Muscle of leg (tissue), 16 donors: ENCODE data around the gene TFAP2C. TPM values are rescaled to one million over a fixed set of nuclear protein-coding genes. Genes with fewer than 3 reads are reported as not detected.

Experiments
- DNase-seq: peaks from one replicate; pipeline ENCODE4 v3.0.0; 2013
- H3K27ac ChIP-seq: one replicate; pipeline ENCODE4 v1.5.1; 2013; ENCODE audit warnings: mild to moderate bottlenecking, low read length, control low read depth
- H3K27me3 ChIP-seq: one replicate; pipeline ENCODE4 v1.6.1; 2013; ENCODE audit warnings: low read length; ENCODE audit not compliant: control insufficient read depth, insufficient read depth
- H3K36me3 ChIP-seq: one replicate; pipeline ENCODE4 v1.6.1; 2013; ENCODE audit warnings: low read length; ENCODE audit not compliant: control insufficient read depth, insufficient read depth
- H3K4me1 ChIP-seq: one replicate; pipeline ENCODE4 v1.6.1; 2013; ENCODE audit warnings: low read length; ENCODE audit not compliant: control insufficient read depth, insufficient read depth
- H3K4me3 ChIP-seq: one replicate; pipeline ENCODE4 v1.5.1; 2013; ENCODE audit warnings: low read length, control low read depth
- H3K9me3 ChIP-seq: replicated peaks from 2 replicates; pipeline ENCODE4 v1.6.1; 2013; ENCODE audit warnings: low read depth, low read length; ENCODE audit not compliant: control insufficient read depth
- WGBS: methylation state at CpG from one replicate; pipeline ENCODE4 v1.1.5; 2013; ENCODE audit warnings: missing lambda C conversion rate; ENCODE audit not compliant: insufficient coverage; 5-methylcytosine and 5-hydroxymethylcytosine counted together
- long read RNA-seq, 11 donors: transcript quantifications; one replicate each; lab custom pipeline, GENCODE V29; 2026
- polyA plus RNA-seq, 8 donors: library from polyadenylated mRNA; unstranded; fragments of 120-200 nt; gene quantifications; one replicate each; pipeline versions ENCODE4 v1.2.1 to v1.2.3, GENCODE V29; 2013; ENCODE audit warnings: inconsistent platforms in 1 of 8, low replicate concordance in 1 of 8; ENCODE audit not compliant: insufficient read length in 8 of 8, insufficient read depth in 1 of 8
- total RNA-seq: library from RNA; stranded (reverse); fragments of 120-200 nt; gene quantifications from one replicate; pipeline ENCODE4 v1.2.4, GENCODE V29; 2013

Gene TFAP2C
- total RNA-seq = 0.09 TPM
- 1 to 10 TPM in 1 of 8 donors, under 1 TPM in 7; 0.06 to 6.1 (median 0.08) TPM for polyA plus RNA-seq
- long read RNA-seq, donor 1 = 0 reads
- long read RNA-seq, donor 2 = 0 reads
- long read RNA-seq, donor 3 = 0 reads
- long read RNA-seq, donor 4 = 0 reads
- long read RNA-seq, donor 5 = 0 reads
- long read RNA-seq, donor 6 = 0 reads
- long read RNA-seq, donor 7 = 0 reads
- long read RNA-seq, donor 8 = 0 reads
- long read RNA-seq, donor 9 = 0 reads
- long read RNA-seq, donor 10 = 0 reads
- long read RNA-seq, donor 11 = 0 reads

- Histone ChIP-seq H3K4me1 (peaks cover 37% of the 10 kb centered on the region), H3K4me3 (peak within 1 kb of the TSS; percentile 28), H3K27ac (no peak within 1 kb of the TSS), H3K9me3 (no peaks in the 10 kb centered on the region), H3K27me3 (peaks cover 92% of the 10 kb centered on the region), H3K36me3 (no peaks in the 10 kb centered on the region)
- WGBS = under 1% methylated on average over 52 of the region's 62 CpGs
- DNase-seq = peak; percentile 50
Observed at GRCh38 chr20:56628873-56629463, at the start of gene TFAP2C. Gene TFAP2C (plus strand): TSS chr20:56629306. CDS start chr20:56629545, 239 bp downstream.

DNA sequence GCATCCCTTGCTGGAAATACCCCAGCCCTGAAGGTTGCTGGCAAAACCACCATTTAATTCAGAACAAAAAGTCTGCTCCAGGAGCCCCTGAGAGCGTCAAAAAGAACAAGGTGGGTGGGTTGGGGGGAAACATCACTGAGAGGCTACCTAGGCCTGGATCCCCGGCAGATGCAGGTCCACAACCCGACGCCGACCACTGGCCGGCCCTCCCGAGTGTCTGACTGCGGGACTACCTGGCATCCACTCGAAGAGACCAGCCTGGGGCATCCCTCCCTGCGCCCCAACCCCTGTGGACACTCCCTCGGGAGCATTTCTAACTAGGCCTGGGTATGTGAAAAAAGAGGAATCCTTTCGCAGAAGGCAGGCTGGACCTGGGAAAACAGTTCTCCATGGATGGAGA, 48.9 kb upstream of the TFAP2C start:
- H3K4me1 ChIP-seq = no peaks in the 10 kb centered on the region
- H3K9me3 ChIP-seq = no peaks in the 10 kb centered on the region
- no peak for DNase-seq
- 86% methylated on average over 9 of the region's 12 CpGs for WGBS
- H3K4me3 ChIP-seq = no peak overlapping the region
- no peak overlapping the region for H3K27ac ChIP-seq
- H3K27me3 ChIP-seq = no peaks in the 10 kb centered on the region
- no peaks in the 10 kb centered on the region for H3K36me3 ChIP-seq

- Histone ChIP-seq H3K9me3 (no peaks in the 10 kb centered on the region), H3K4me3 (no peak overlapping the region), H3K4me1 (no peaks in the 10 kb centered on the region), H3K27ac (no peak overlapping the region), H3K36me3 (no peaks in the 10 kb centered on the region), H3K27me3 (no peaks in the 10 kb centered on the region)
- no peak for DNase-seq
- no CpG with 5 or more reads among the region's 2 CpGs for WGBS
Observed at GRCh38 chr20:56581701-56582100, 47.4 kb upstream of the TFAP2C start.

DNA sequence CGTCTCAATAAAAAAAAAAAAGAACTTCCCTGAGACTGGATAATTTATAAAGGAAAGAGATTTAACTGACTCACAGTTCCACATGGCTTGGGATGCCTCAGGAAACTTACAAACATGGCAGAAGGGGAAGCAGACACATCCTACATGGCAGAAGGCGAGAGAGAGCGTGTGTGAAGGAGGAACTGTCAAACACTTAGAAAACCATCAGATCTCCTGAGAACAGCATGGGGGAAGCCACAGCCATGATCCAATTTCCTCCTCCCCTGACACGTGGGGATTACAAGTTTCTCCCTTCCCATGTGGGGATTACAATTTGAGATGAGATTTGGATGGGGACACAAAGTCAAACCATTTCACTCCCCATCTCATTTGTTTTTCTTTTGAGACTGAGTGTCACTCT, 46.6 kb upstream of the TFAP2C start:
- no peaks in the 10 kb centered on the region for H3K4me1 ChIP-seq
- no CpG with 5 or more reads among the region's 4 CpGs for WGBS
- H3K9me3 ChIP-seq = no peaks in the 10 kb centered on the region

DNA sequence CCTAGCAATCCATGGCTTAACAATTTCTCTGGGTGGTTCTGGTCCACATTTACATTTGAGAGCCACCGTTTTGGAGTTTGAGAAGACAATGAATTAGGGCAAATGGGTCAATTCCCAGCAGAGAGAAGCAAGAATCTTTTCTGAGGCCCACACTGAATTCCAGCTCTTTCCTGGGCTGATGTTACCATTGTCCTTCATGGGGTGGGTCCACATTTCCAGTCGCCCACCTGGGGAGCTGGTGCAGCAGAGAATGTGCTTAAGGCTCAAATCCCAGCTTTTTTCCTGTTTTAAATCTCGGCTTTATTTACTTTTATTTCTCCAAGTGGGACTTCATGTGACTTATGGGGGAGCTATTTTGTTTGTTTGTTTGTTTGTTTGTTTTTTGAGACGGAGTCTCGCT, 44.2 kb upstream of the TFAP2C start:
- H3K27ac ChIP-seq = no peak overlapping the region
- no peaks in the 10 kb centered on the region for H3K9me3 ChIP-seq
- H3K4me3 ChIP-seq = no peak overlapping the region
- DNase-seq = no peak
- H3K36me3 ChIP-seq = no peaks in the 10 kb centered on the region
- peaks cover 2% of the 10 kb centered on the region for H3K27me3 ChIP-seq
- no peaks in the 10 kb centered on the region for H3K4me1 ChIP-seq
- 78% methylated on average over 2 of the region's 5 CpGs for WGBS

More for the DNA sequence above, 46.6 kb upstream of the TFAP2C start:
- Histone ChIP-seq H3K27me3 (peaks cover under 1% of the 10 kb centered on the region), H3K4me3 (no peak overlapping the region), H3K36me3 (no peaks in the 10 kb centered on the region), H3K27ac (no peak overlapping the region)
- peak; percentile 7 for DNase-seq

DNA sequence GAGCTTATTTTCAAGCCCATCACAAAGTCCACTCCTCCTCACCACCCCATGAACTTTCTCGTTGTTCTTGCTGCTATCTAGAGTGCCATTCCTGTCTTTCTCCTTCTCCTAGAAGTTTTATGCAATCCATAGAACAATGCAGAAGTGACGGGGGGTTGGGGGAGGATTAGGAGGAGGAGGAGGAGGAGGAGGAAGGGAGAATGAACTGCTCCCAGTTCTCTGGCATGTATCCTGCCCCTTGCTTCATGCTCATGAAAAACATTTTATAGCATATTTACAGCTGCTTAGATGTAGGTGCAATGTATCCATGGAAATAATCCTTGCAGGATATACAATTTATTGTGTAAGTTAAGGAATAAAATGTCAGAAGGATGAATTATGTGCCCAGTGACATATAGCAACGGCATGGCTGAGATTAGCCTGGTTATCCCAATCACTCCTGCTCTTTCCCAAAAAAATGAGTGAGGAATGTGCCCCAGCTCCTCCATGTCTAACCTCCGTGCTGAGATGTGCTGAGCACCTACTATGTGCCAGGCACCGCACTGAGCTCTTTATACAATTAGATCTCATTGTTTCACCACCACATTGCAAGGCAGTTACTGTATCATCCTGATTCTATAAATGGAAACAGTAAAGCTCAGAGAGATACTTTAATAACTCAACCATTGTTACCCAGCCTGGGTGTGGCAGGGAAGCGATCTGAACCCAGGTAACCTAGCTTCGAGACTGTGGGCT, 41.6 kb upstream of the TFAP2C start:
- 60% methylated on average over 3 of the region's 7 CpGs for WGBS
- no peaks in the 10 kb centered on the region for H3K4me1 ChIP-seq
- no peak for DNase-seq
- no peak overlapping the region for H3K27ac ChIP-seq
- peaks cover 2% of the 10 kb centered on the region for H3K27me3 ChIP-seq
- no peaks in the 10 kb centered on the region for H3K36me3 ChIP-seq
- H3K4me3 ChIP-seq = no peak overlapping the region
- H3K9me3 ChIP-seq = no peaks in the 10 kb centered on the region

GRCh38 chr20:56588996-56589395, 40.1 kb upstream of the TFAP2C start:
- no peak overlapping the region for H3K27ac ChIP-seq
- peaks cover 2% of the 10 kb centered on the region for H3K27me3 ChIP-seq
- no peak overlapping the region for H3K4me3 ChIP-seq
- no peaks in the 10 kb centered on the region for H3K9me3 ChIP-seq
- no peaks in the 10 kb centered on the region for H3K4me1 ChIP-seq
- WGBS = 70% methylated on average over 1 of the region's 3 CpGs
- no peak for DNase-seq
- H3K36me3 ChIP-seq = no peaks in the 10 kb centered on the region

DNA sequence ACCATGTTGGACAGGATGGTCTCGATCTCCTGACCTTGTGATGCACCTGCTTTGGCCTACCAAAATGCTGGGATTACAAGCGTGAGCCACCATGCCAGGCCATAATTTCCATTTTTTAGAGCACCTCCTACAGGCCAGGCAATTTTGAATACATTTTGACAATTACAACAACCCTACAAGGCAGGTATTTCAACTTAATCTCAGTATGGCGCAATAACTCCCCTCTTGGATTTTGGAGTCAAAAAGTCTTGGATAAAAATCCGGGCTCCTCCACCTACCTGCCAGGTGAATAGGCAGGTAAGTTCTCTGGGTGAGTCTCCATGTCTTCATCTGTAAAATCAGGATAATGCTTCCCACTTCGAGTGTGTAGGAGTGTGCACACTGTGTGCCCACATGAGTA, 39.5 kb upstream of the TFAP2C start:
- no peaks in the 10 kb centered on the region for H3K9me3 ChIP-seq
- H3K36me3 ChIP-seq = no peaks in the 10 kb centered on the region
- no peaks in the 10 kb centered on the region for H3K4me1 ChIP-seq
- DNase-seq = no peak
- H3K4me3 ChIP-seq = no peak overlapping the region
- no peak overlapping the region for H3K27ac ChIP-seq
- 94% methylated on average over 2 of the region's 5 CpGs for WGBS
- peaks cover 5% of the 10 kb centered on the region for H3K27me3 ChIP-seq

DNA sequence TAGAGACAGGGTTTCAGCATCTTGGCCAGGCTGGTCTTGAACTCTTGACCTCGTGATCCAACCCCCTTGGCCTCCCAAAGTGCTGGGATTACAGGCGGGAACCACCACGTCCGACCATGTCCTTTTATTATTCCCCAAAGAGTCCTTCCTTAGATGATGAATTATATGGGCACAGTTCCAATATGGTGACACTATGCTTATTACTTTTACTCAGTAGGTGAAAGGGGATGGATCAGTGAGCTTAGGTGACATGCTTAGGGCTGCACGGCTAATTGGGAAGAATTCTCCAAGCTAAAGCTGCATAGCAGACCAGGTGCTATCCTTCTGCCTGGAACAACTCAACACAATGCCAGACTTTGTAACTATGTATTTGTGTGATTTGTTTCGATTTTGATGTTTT, 38.2 kb upstream of the TFAP2C start:
- Histone ChIP-seq H3K27ac (no peak overlapping the region), H3K9me3 (no peaks in the 10 kb centered on the region), H3K4me1 (no peaks in the 10 kb centered on the region), H3K36me3 (no peaks in the 10 kb centered on the region), H3K4me3 (no peak overlapping the region), H3K27me3 (peaks cover 7% of the 10 kb centered on the region)
- WGBS = 90% methylated on average over 2 of the region's 6 CpGs
- DNase-seq = no peak

DNA sequence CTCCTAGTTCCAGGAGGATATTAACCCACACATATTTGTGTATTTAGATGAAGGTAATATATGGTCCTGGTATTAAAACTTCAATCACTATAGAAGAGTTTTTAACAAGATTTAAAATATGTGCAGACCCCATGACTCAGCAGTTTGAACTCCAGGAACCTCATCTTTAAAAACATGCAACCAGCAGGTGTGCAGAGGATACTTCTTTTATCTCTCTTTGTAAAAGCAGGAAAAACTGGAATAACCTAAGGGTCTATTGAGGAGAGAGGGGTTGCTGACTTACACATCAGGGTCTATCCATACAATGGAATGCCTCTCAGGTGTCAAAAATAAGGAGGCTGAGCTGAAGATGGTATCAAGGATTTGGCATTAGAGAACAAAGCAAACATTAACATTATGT, 36.9 kb upstream of the TFAP2C start:
- Histone ChIP-seq H3K27ac (no peak overlapping the region), H3K4me1 (no peaks in the 10 kb centered on the region), H3K27me3 (peaks cover 7% of the 10 kb centered on the region), H3K9me3 (no peaks in the 10 kb centered on the region), H3K4me3 (no peak overlapping the region), H3K36me3 (no peaks in the 10 kb centered on the region)
- DNase-seq = no peak
